ENCODE measurements around the gene RTN3. TPM values are rescaled to one million over a fixed set of nuclear protein-coding genes. Genes with fewer than 3 reads are reported as not detected.

RTN3 gene
- total RNA-seq, 1 donor: 108 TPM

GRCh38 chr11:63639199-63639832 lies 42.0 kb upstream of the RTN3 start:
- Histone ChIP-seq H3K27me3 (ENCODE audit: insufficient read depth, low read length) (no peaks in the 10 kb centered on the region), H3K4me2 (ENCODE audit: insufficient read depth, low read length) (no peak overlapping the region), H3K4me1 (ENCODE audit: insufficient read depth, low read length) (no peaks in the 10 kb centered on the region), H3K79me2 (ENCODE audit: insufficient read depth, low read length) (peaks cover 19% of the 10 kb centered on the region), H2AFZ (ENCODE audit: low read length) (peak overlapping the region; percentile 47), H3K27ac (ENCODE audit: low read depth, low read length) (no peak overlapping the region), H3K9me3 (ENCODE audit: low read depth, low read length) (no peaks in the 10 kb centered on the region), H4K20me1 (ENCODE audit: insufficient read depth, low read length) (peaks cover 13% of the 10 kb centered on the region), H3K4me3 (ENCODE audit: insufficient read depth, low read length) (no peak overlapping the region), H3K36me3 (ENCODE audit: insufficient read depth, low read length) (peaks cover 70% of the 10 kb centered on the region)
- peak; percentile 42 for TF ChIP-seq CTCF (IDR thresholded peaks at IDR 0.05; ENCODE audit: extremely low read depth, low read depth, low read length)
- DNase-seq (ENCODE audit: insufficient read length, low spot score, missing footprints): no peak

GRCh38 chr11:63641727-63642126 lies 39.6 kb upstream of the RTN3 start:
- no peak for DNase-seq (ENCODE audit: insufficient read length, low spot score, missing footprints)
- peaks cover 71% of the 10 kb centered on the region for H3K36me3 ChIP-seq (ENCODE audit: insufficient read depth, low read length)
- H3K9me3 ChIP-seq (ENCODE audit: low read depth, low read length): no peaks in the 10 kb centered on the region
- peaks cover 5% of the 10 kb centered on the region for H4K20me1 ChIP-seq (ENCODE audit: insufficient read depth, low read length)
- H3K27me3 ChIP-seq (ENCODE audit: insufficient read depth, low read length): no peaks in the 10 kb centered on the region
- no peak overlapping the region for H3K4me2 ChIP-seq (ENCODE audit: insufficient read depth, low read length)
- H3K4me1 ChIP-seq (ENCODE audit: insufficient read depth, low read length): no peaks in the 10 kb centered on the region
- no peak overlapping the region for H3K27ac ChIP-seq (ENCODE audit: low read depth, low read length)
- TF ChIP-seq CTCF (IDR thresholded peaks at IDR 0.05; ENCODE audit: extremely low read depth, low read depth, low read length): peak; percentile 26
- H3K79me2 ChIP-seq (ENCODE audit: insufficient read depth, low read length): peaks cover 14% of the 10 kb centered on the region
- H3K4me3 ChIP-seq (ENCODE audit: insufficient read depth, low read length): no peak overlapping the region
- H2AFZ ChIP-seq (ENCODE audit: low read length): no peak overlapping the region

- Histone ChIP-seq H3K4me3 (ENCODE audit: insufficient read depth, low read length) (no peak overlapping the region), H3K27ac (ENCODE audit: low read depth, low read length) (no peak overlapping the region), H3K4me1 (ENCODE audit: insufficient read depth, low read length) (no peaks in the 10 kb centered on the region), H4K20me1 (ENCODE audit: insufficient read depth, low read length) (peaks cover 3% of the 10 kb centered on the region), H2AFZ (ENCODE audit: low read length) (no peak overlapping the region), H3K27me3 (ENCODE audit: insufficient read depth, low read length) (no peaks in the 10 kb centered on the region), H3K36me3 (ENCODE audit: insufficient read depth, low read length) (peaks cover 79% of the 10 kb centered on the region), H3K9me3 (ENCODE audit: low read depth, low read length) (no peaks in the 10 kb centered on the region), H3K79me2 (ENCODE audit: insufficient read depth, low read length) (peaks cover 15% of the 10 kb centered on the region), H3K4me2 (ENCODE audit: insufficient read depth, low read length) (no peak overlapping the region)
- TF ChIP-seq CTCF (IDR thresholded peaks at IDR 0.05; ENCODE audit: extremely low read depth, low read depth, low read length): no peak
- no peak for DNase-seq (ENCODE audit: insufficient read length, low spot score, missing footprints)
These were observed 38.1 kb upstream of the RTN3 start for GRCh38 chr11:63643205-63643604.

- no peak for DNase-seq (ENCODE audit: insufficient read length, low spot score, missing footprints)
- Histone ChIP-seq H3K79me2 (ENCODE audit: insufficient read depth, low read length) (peaks cover 62% of the 10 kb centered on the region), H3K27me3 (ENCODE audit: insufficient read depth, low read length) (no peaks in the 10 kb centered on the region), H3K4me2 (ENCODE audit: insufficient read depth, low read length) (no peak overlapping the region), H3K4me3 (ENCODE audit: insufficient read depth, low read length) (no peak overlapping the region), H3K4me1 (ENCODE audit: insufficient read depth, low read length) (no peaks in the 10 kb centered on the region), H2AFZ (ENCODE audit: low read length) (no peak overlapping the region), H3K36me3 (ENCODE audit: insufficient read depth, low read length) (peaks cover 62% of the 10 kb centered on the region), H3K9me3 (ENCODE audit: low read depth, low read length) (no peaks in the 10 kb centered on the region), H3K27ac (ENCODE audit: low read depth, low read length) (no peak overlapping the region), H4K20me1 (ENCODE audit: insufficient read depth, low read length) (peaks cover 11% of the 10 kb centered on the region)
- TF ChIP-seq CTCF (IDR thresholded peaks at IDR 0.05; ENCODE audit: extremely low read depth, low read depth, low read length): no peak
These were observed 28.6 kb upstream of the RTN3 start for GRCh38 chr11:63652671-63653070.

Measured in osteoblast (primary cell).